Raji (cell line): ENCODE measurements around the gene TMEM98.

Experiments
- POLR2A ChIP-seq: IDR thresholded peaks from 2 replicates; pipeline ENCODE4 v1.6.1; 2011; ENCODE audit warnings: low read depth, low read length, control low read depth; ENCODE audit not compliant: insufficient read depth

TMEM98 gene

DNA sequence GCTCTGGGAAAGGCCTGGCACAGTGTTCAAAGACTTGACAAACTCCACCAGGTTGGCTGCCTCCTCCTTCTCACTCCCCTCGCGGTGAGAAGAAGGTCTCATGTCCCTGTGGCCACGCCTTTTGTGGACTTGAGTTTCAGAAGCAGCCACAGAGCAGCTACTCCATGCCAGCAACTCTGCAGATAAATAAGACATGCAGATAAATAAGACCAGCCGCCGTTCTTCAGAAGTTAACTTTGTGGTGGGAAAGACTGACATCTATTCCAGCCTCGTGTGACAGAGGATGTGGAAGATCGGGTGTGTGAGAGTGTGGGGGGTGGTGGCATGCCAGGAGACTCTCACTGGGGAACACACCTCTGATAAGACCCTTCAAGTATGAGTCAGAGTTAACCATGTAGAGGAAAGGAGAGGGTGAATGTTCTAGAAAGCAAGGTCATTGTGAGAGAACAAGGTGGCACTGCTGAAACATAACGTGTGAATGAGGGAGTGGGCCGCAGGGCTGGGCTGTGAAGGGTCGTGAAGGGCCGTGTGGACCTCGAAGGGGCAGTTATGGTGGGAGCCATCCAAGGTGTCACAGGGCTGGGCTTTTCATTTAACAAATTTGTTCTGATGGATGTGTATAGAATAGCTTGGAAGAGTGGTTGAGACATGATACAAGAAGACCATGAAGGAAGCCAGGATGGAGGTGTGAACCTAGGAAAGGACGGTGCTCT lies 64.5 kb downstream of the TMEM98 start:
- TF ChIP-seq POLR2A: no peak

DNA sequence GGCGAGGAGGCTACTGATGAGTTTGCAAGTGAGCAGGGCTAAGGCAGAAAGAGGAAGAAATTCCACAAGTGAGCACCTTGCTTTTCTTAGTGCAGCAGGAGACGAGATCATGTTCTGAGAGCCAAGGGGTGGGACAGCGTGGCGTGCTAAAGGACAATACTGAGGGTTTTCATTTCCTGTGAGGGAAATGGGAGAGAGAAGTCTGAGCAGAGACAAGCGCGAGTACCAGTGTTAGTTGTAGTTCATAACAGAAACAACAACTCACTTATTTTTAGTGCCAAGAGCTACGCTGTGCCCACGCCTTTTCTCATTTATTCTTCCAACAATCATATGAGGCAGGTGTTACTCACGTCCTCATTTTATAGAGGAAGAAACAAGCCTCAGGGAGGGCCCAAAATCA lies 66.0 kb downstream of the TMEM98 start:
- no peak for TF ChIP-seq POLR2A
